H1 (cell line): ENCODE data around the gene SLIT3. TPM values are rescaled to one million over a fixed set of nuclear protein-coding genes. Genes with fewer than 3 reads are reported as not detected.

Experiments
- CTCF ChIA-PET: fragments of 300-600 bp; sonication (Branson Sonifier 250); formaldehyde crosslinking; loops from one replicate; lab custom pipeline; 2021; ENCODE audit not compliant: partially characterized antibody; lab: Charles Lee
- POLR2A ChIA-PET: fragments of 300-600 bp; sonication (Branson Sonifier 250); formaldehyde crosslinking; loops from one replicate; lab custom pipeline; 2021; ENCODE audit warnings: inconsistent platforms; ENCODE audit not compliant: partially characterized antibody; lab: Charles Lee
- DNase-seq, 2 experiments: peaks; one replicate each; pipeline versions ENCODE4 v3.0.0 to v3.0.0-alpha.2; 2010 to 2022; ENCODE audit warnings: low spot score in 2 of 2, low read depth in 1 of 2, mixed read lengths in 1 of 2
- FAIRE-seq: peaks from 2 replicates; lab custom pipeline; 2011; peaks lifted over from hg19 to GRCh38; lab: Jason Lieb, UNC
- H2AFZ ChIP-seq: 2 replicates; pipeline ENCODE4 v1.8.1; 2012; ENCODE audit warnings: low read length, inconsistent platforms
- H2AK5ac ChIP-seq: 2 replicates; pipeline ENCODE4 v1.6.1; 2013; ENCODE audit warnings: low read depth, low read length
- H2BK120ac ChIP-seq: replicated peaks from 2 replicates; pipeline ENCODE3; 2013; ENCODE audit warnings: low read depth, low read length, inconsistent platforms
- H2BK12ac ChIP-seq: 2 replicates; pipeline ENCODE4 v1.6.1; 2013; ENCODE audit warnings: low read depth, low read length
- H2BK15ac ChIP-seq: 2 replicates; pipeline ENCODE4 v1.6.1; 2013; ENCODE audit warnings: low read length
- H2BK20ac ChIP-seq: 2 replicates; pipeline ENCODE4 v1.6.1; 2013; ENCODE audit warnings: low read length
- H2BK5ac ChIP-seq: 2 replicates; pipeline ENCODE4 v1.6.1; 2013; ENCODE audit warnings: low read depth, low read length
- H3K14ac ChIP-seq: 2 replicates; pipeline ENCODE4 v1.6.1; 2013; ENCODE audit warnings: inconsistent platforms; ENCODE audit not compliant: insufficient read length
- H3K18ac ChIP-seq: 2 replicates; pipeline ENCODE4 v1.6.1; 2013; ENCODE audit warnings: low read length; ENCODE audit errors: extremely low read depth
- H3K23ac ChIP-seq: 2 replicates; pipeline ENCODE4 v1.6.1; 2013; ENCODE audit warnings: inconsistent platforms; ENCODE audit not compliant: insufficient read length
- H3K23me2 ChIP-seq: 2 replicates; pipeline ENCODE4 v1.6.1; 2013; ENCODE audit warnings: low read depth, low read length
- H3K27ac ChIP-seq: 2 replicates; pipeline ENCODE4 v1.6.1; 2011; ENCODE audit warnings: low read depth, low read length, inconsistent platforms
- H3K27me3 ChIP-seq, 4 experiments: replicated peaks in 1 of 4; 1 replicate in 1 of 4; 2 replicates in 3 of 4; pipeline versions ENCODE4 v1.6.1 to v1.8.1; 2011 to 2013; ENCODE audit warnings: low read length in 3 of 4, mild to moderate bottlenecking in 3 of 4, inconsistent platforms in 2 of 4, mixed read lengths in 2 of 4, moderate library complexity in 1 of 4; ENCODE audit not compliant: control insufficient read depth in 3 of 4, insufficient read depth in 3 of 4; ENCODE audit errors: extremely low read depth in 1 of 4
- H3K36me3 ChIP-seq, 4 experiments: 2 replicates each; pipeline versions ENCODE4 v1.6.1 to v1.8.1; 2011 to 2013; ENCODE audit warnings: mild to moderate bottlenecking in 4 of 4, low read length in 3 of 4, moderate library complexity in 2 of 4, control low read depth in 1 of 4, inconsistent platforms in 1 of 4; ENCODE audit not compliant: insufficient read depth in 4 of 4, control insufficient read depth in 2 of 4
- H3K4ac ChIP-seq: replicated peaks from 2 replicates; pipeline ENCODE3; 2013; ENCODE audit warnings: low read length, low read depth, mixed read lengths, inconsistent platforms; ENCODE audit not compliant: insufficient read length
- H3K4me1 ChIP-seq, 4 experiments: replicated peaks in 1 of 4; 1 replicate in 1 of 4; 2 replicates in 3 of 4; pipeline versions ENCODE4 v1.6.1 to v1.8.1; 2011 to 2013; ENCODE audit warnings: low read length in 3 of 4, inconsistent platforms in 2 of 4, mixed read lengths in 1 of 4; ENCODE audit not compliant: insufficient read depth in 4 of 4, control insufficient read depth in 3 of 4
- H3K4me2 ChIP-seq, 2 experiments: 2 replicates each; pipeline versions ENCODE4 v1.6.1 to v1.8.1; 2011 to 2013; ENCODE audit warnings: low read depth in 2 of 2, low read length in 2 of 2, control low read depth in 1 of 2, inconsistent platforms in 1 of 2, mild to moderate bottlenecking in 1 of 2; ENCODE audit not compliant: insufficient read depth in 1 of 2
- H3K4me3 ChIP-seq, 4 experiments: fragments of 200-600, 300-600 bp in 1 of 4; sonication (generic), shearing (Covaris generic), sonication (Bioruptor Twin) in 1 of 4; 2 replicates each; pipeline versions ENCODE4 v1.5.1 to v1.8.1; 2011 to 2016; ENCODE audit warnings: low read length in 4 of 4, low read depth in 3 of 4, control low read depth in 2 of 4, inconsistent platforms in 2 of 4, mild to moderate bottlenecking in 2 of 4, mixed read lengths in 1 of 4, moderate library complexity in 1 of 4; ENCODE audit not compliant: insufficient read depth in 2 of 4; ENCODE audit errors: extremely low read depth in 1 of 4
- H3K56ac ChIP-seq: replicated peaks from 2 replicates; pipeline ENCODE3; 2013; ENCODE audit warnings: low read depth, mild to moderate bottlenecking, mixed read lengths, low read length, inconsistent platforms; ENCODE audit not compliant: insufficient read length
- H3K79me1 ChIP-seq: 2 replicates; pipeline ENCODE4 v1.6.1; 2013; ENCODE audit warnings: low read depth, low read length, control low read depth
- H3K79me2 ChIP-seq, 2 experiments: 2 replicates each; pipeline versions ENCODE4 v1.6.1 to v1.8.1; 2012 to 2013; ENCODE audit warnings: low read length in 2 of 2, mild to moderate bottlenecking in 2 of 2, inconsistent platforms in 1 of 2; ENCODE audit not compliant: insufficient read depth in 2 of 2, control insufficient read depth in 1 of 2
- H3K9ac ChIP-seq, 4 experiments: replicated peaks in 1 of 4; 1 replicate in 1 of 4; 2 replicates in 3 of 4; pipeline versions ENCODE4 v1.6.1 to v1.8.1; 2011 to 2013; ENCODE audit warnings: low read depth in 3 of 4, low read length in 3 of 4, control low read depth in 2 of 4, mild to moderate bottlenecking in 2 of 4, moderate library complexity in 2 of 4, inconsistent platforms in 1 of 4; ENCODE audit errors: extremely low read depth in 1 of 4
- H3K9me3 ChIP-seq, 2 experiments: 2 replicates each; pipeline versions ENCODE4 v1.6.1 to v1.8.1; 2012 to 2013; ENCODE audit warnings: mild to moderate bottlenecking in 2 of 2, moderate library complexity in 2 of 2, control low read depth in 1 of 2, inconsistent platforms in 1 of 2, low read depth in 1 of 2, low read length in 1 of 2, mixed read lengths in 1 of 2; ENCODE audit not compliant: insufficient read depth in 2 of 2
- H4K20me1 ChIP-seq, 2 experiments: replicated peaks in 1 of 2; 2 replicates each; pipeline versions ENCODE3 to v1.8.1; 2011 to 2013; ENCODE audit warnings: inconsistent platforms in 2 of 2, low read length in 2 of 2, mild to moderate bottlenecking in 1 of 2; ENCODE audit not compliant: insufficient read depth in 2 of 2, control insufficient read depth in 1 of 2
- H4K5ac ChIP-seq: 2 replicates; pipeline ENCODE4 v1.6.1; 2013; ENCODE audit warnings: low read length, low read depth, mixed read lengths, inconsistent platforms; ENCODE audit not compliant: insufficient read length
- H4K8ac ChIP-seq: 2 replicates; pipeline ENCODE4 v1.8.0; 2013; ENCODE audit warnings: mild to moderate bottlenecking, moderate library complexity, low read length, inconsistent platforms; ENCODE audit not compliant: insufficient read depth; ENCODE audit errors: extremely low read depth
- H4K91ac ChIP-seq: replicated peaks from 2 replicates; pipeline ENCODE3; 2013; ENCODE audit warnings: low read length, mixed read lengths, inconsistent platforms; ENCODE audit not compliant: insufficient read length
- ASH2L ChIP-seq: fragments of 200-600, 300-600 bp; sonication (generic); IDR thresholded peaks from one replicate; pipeline ENCODE4 v1.7.1; 2017; ENCODE audit warnings: low read length
- JUND ChIP-seq: IDR thresholded peaks from 2 replicates; pipeline ENCODE4 v1.6.1; 2011; ENCODE audit warnings: mild to moderate bottlenecking, improper control_type of control experiment, low read length
- KDM4A ChIP-seq: IDR thresholded peaks from one replicate; pipeline ENCODE4 v1.7.1; 2012; ENCODE audit warnings: low read depth, mild to moderate bottlenecking, moderate library complexity, low read length, inconsistent platforms; ENCODE audit not compliant: severe bottlenecking
- KDM5A ChIP-seq: fragments of 200-600 bp; IDR thresholded peaks from 2 replicates; pipeline ENCODE4 v1.7.1; 2012; ENCODE audit warnings: mild to moderate bottlenecking, low read length, inconsistent platforms, mixed read lengths
- NRF1 ChIP-seq: IDR thresholded peaks from 2 replicates; pipeline ENCODE4 v1.6.1; 2011; ENCODE audit warnings: mild to moderate bottlenecking, low read depth, low read length, improper control_type of control experiment
- PHF8 ChIP-seq: fragments of 200-600 bp; sonication (generic); conservative IDR thresholded peaks from 2 replicates; pipeline ENCODE4 v1.7.1; 2012; ENCODE audit warnings: low read depth, mild to moderate bottlenecking, inconsistent platforms, low read length, moderate library complexity
- POLR2A ChIP-seq, 2 experiments: IDR thresholded peaks; 1 replicate in 1 of 2; 2 replicates in 1 of 2; pipeline ENCODE4 v1.6.1; 2011; ENCODE audit warnings: low read depth in 2 of 2, low read length in 2 of 2, mild to moderate bottlenecking in 2 of 2; ENCODE audit errors: control extremely low read depth in 1 of 2
- RNF2 ChIP-seq: fragments of 200-900, 300-1000 bp; sonication (generic); IDR thresholded peaks from 2 replicates; pipeline ENCODE4 v1.7.1; 2016; ENCODE audit warnings: borderline replicate concordance, low read depth, mild to moderate bottlenecking, antibody characterized with exemption, low read length; ENCODE audit not compliant: poor library complexity, severe bottlenecking; ENCODE audit errors: missing control alignments
- SIN3A ChIP-seq, 2 experiments: IDR thresholded peaks in 1 of 2; conservative IDR thresholded peaks in 1 of 2; 2 replicates each; pipeline ENCODE4 v1.6.1; 2011 to 2012; ENCODE audit warnings: low read length in 2 of 2, improper control_type of control experiment in 1 of 2, low read depth in 1 of 2, mild to moderate bottlenecking in 1 of 2
- TBP ChIP-seq: IDR thresholded peaks from 2 replicates; pipeline ENCODE4 v1.6.1; 2011; ENCODE audit warnings: low read depth, low read length, improper control_type of control experiment
- WGBS, 2 experiments: shearing (Covaris generic) in 1 of 2; methylation state at CpG; one replicate each; pipeline versions ENCODE4 v1.1.6 to v1.1.7; 2013 to 2015; ENCODE audit warnings: low lambda C conversion rate in 2 of 2, mixed read lengths in 2 of 2, inconsistent platforms in 1 of 2, low coverage in 1 of 2, missing lambda C conversion rate in 1 of 2; ENCODE audit not compliant: insufficient replicate concordance in 2 of 2, insufficient coverage in 1 of 2, insufficient read length in 1 of 2; ENCODE audit errors: extremely low coverage in 1 of 2, missing lambda C conversion rate in 1 of 2; 5-methylcytosine and 5-hydroxymethylcytosine counted together
- polyA plus RNA-seq, 7 experiments: library from polyadenylated mRNA; depleted of rRNA in 3 of 7; stranded (reverse) in 5 of 7; unstranded in 2 of 7; fragments of >200 nt in 5 of 7; fragments of 200-250 nt in 2 of 7; gene quantifications; 1 replicate in 5 of 7; 2 replicates in 1 of 7; 4 replicates in 1 of 7; pipeline versions ENCODE4 v1.2.1 to v1.2.3, GENCODE V29; 2011 to 2013; ENCODE audit warnings: missing spikeins in 2 of 7, mixed read lengths in 2 of 7
- total RNA-seq: library from RNA; stranded (reverse); fragmentation: NEBNext Ultra II Directional; extraction: Animal tissue kit (Norgen Biotek cat#: 25700); gene quantifications from 2 replicates; pipeline ENCODE4 v1.2.1, GENCODE V29; 2021
- TF ChIP-seq, protein P1 (sequence below), 3 experiments: IDR thresholded peaks; 1 replicate in 2 of 3; 2 replicates in 1 of 3; pipeline versions ENCODE4 v1.5.1 to v1.6.1; 2011; ENCODE audit warnings: low read length in 3 of 3, mild to moderate bottlenecking in 3 of 3, inconsistent platforms in 2 of 3, low read depth in 1 of 3, moderate library complexity in 1 of 3; ENCODE audit not compliant: insufficient read depth in 1 of 3; ENCODE audit errors: control extremely low read depth in 1 of 3

The SLIT3 gene
- total and polyA plus RNA-seq, 2 of the 8 experiments (the other 6 are each of a cell fraction or from before 2014, with no cell fraction given), result 1.1 to 1.2 TPM

DNA sequence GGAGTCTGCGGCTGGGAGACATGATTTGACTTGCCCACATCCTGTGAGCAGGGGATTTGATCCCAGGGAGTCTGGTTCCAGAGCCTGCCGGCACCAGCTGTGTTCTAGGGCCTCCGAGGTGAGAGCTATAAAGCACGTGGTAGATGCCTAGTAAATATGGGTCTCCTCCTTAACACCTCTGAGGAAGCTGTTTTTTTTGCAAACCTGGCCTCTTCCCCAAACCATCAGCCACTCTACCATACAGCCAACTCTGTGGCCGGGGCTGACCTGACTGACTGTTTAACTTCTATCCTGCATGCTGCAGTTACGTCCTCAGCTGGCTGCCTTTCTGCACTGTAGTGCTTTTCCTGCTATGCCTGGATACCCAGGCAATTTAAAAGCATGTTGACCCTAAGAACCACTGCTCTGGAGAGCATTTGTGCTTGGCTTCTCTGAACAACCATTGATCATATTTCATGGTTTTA lies 220.5 kb downstream of the SLIT3 start:
- Histone ChIP-seq H2AFZ (no peak overlapping the region), H2BK12ac (peak overlapping the region; percentile 92; the same call in 1 of the 2 replicates), H4K91ac (peak overlapping the region; percentile 76), H3K4me1 (peaks cover 4 to 24% (median 12%) of the 10 kb centered on the region in 4 experiments; a peak in 6 of 7 replicates), H3K23ac (no peak overlapping the region), H2BK5ac (peak overlapping the region; percentile 73; the same call in 1 of the 2 replicates), H3K9ac (no peak overlapping the region), H3K27me3 (no peaks in the 10 kb centered on the region), H4K5ac (peak overlapping the region; percentile 13), H3K79me2 (no peaks in the 10 kb centered on the region), H3K4me3 (no peak overlapping the region), H4K20me1 (no peaks in the 10 kb centered on the region), H2AK5ac (no peak overlapping the region), H2BK20ac (peak overlapping the region; percentile 6; the same call in 1 of the 2 replicates), H3K18ac (peak overlapping the region; percentile 81), H3K27ac (no peak overlapping the region), H4K8ac (no peak overlapping the region), H3K4ac (no peak overlapping the region), H3K56ac (no peak overlapping the region), H3K14ac (no peak overlapping the region), H3K4me2 (no peak overlapping the region), H3K79me1 (no peaks in the 10 kb centered on the region), H2BK120ac (peak overlapping the region; percentile 91), H2BK15ac (no peak overlapping the region), H3K23me2 (no peaks in the 10 kb centered on the region; the same call in 1 of the 2 replicates), H3K9me3 (no peaks in the 10 kb centered on the region), H3K36me3 (no peaks in the 10 kb centered on the region)
- CTCF ChIA-PET, result interaction anchor here (1.4 kb wide), 1 partner anchor 48 kb away, joined by 3 read pairs; no protein-coding TSS in a partner anchor
- POLR2A ChIA-PET, result interaction anchor here (1.4 kb wide), 1 partner anchor 13 kb away, joined by 4 read pairs; no protein-coding TSS in a partner anchor
- no peak for FAIRE-seq
- no peak for DNase-seq
- 89% methylated on average over 6 of the region's 6 CpGs; no CpG with 5 or more reads in 1 of the 2 experiments for WGBS, 2 experiments
- TF ChIP-seq KDM4A (no peak), JUND (no peak), KDM5A (no peak), PHF8 (no peak), SIN3A (conservative IDR thresholded peaks at IDR 0.05 in 1 of 2, IDR thresholded peaks at IDR 0.05 in 1 of 2; ENCODE audit: low read depth in 1 of 2, low read length in 2 of 2) (no peak), NRF1 (no peak), TBP (no peak), RNF2 (no peak), ASH2L (no peak), POLR2A (IDR thresholded peaks at IDR 0.05; ENCODE audit: control extremely low read depth in 1 of 2, low read depth in 2 of 2, low read length in 2 of 2) (no peak)
- TF ChIP-seq, protein P1, sequence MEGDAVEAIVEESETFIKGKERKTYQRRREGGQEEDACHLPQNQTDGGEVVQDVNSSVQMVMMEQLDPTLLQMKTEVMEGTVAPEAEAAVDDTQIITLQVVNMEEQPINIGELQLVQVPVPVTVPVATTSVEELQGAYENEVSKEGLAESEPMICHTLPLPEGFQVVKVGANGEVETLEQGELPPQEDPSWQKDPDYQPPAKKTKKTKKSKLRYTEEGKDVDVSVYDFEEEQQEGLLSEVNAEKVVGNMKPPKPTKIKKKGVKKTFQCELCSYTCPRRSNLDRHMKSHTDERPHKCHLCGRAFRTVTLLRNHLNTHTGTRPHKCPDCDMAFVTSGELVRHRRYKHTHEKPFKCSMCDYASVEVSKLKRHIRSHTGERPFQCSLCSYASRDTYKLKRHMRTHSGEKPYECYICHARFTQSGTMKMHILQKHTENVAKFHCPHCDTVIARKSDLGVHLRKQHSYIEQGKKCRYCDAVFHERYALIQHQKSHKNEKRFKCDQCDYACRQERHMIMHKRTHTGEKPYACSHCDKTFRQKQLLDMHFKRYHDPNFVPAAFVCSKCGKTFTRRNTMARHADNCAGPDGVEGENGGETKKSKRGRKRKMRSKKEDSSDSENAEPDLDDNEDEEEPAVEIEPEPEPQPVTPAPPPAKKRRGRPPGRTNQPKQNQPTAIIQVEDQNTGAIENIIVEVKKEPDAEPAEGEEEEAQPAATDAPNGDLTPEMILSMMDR (IDR thresholded peaks at IDR 0.05; ENCODE audit: control extremely low read depth in 1 of 3, insufficient read depth in 1 of 3, low read depth in 1 of 3, low read length in 3 of 3), result no peak
